ENCODE measurements around the gene MEDAG. TPM values are rescaled to one million over a fixed set of nuclear protein-coding genes. Genes with fewer than 3 reads are reported as not detected.

The MEDAG gene
- polyA plus RNA-seq, 3 donors = not detected

DNA sequence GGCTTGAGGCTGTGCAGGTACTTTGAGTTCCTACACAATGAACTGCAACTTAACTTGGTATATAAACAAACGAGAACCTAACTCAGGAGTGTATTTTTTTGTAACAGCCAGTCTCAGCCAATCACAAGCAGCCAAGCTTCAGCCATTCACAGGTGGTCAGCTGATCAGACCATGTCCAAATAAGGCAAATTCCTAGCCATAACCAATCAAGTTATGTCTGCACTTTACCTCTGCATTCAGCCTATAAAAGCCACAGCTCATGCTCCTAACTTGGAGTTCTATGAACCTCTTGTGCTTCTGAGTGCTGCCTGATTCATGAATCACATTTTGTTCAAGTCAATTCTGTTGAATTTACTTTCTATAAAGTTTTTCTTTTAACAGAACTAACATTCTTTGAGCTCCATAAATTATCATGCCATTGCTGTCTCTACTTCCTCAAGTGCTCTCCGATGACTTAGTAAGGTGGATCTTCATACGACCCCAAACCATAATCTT, 16.8 kb upstream of the MEDAG start:
- Mint-ChIP-seq H3K4me1 (no peaks in the 10 kb centered on the region), H3K27me3 (ENCODE audit: low read depth in 3 of 3) (peaks cover 3 to 15% (median 6%) of the 10 kb centered on the region in 3 donors), H3K27ac (no peak overlapping the region), H3K36me3 (no peaks in the 10 kb centered on the region), H3K4me3 (no peak overlapping the region), H3K9me3 (peaks cover 0 to 21% (median 9%) of the 10 kb centered on the region in 7 donors)
- Histone ChIP-seq H3K79me2 (ENCODE audit: insufficient read depth, low read length) (no peaks in the 10 kb centered on the region), H3K4me1 (ENCODE audit: control insufficient read depth in 1 of 2, insufficient read depth in 2 of 2, low read length in 2 of 2) (no peaks in the 10 kb centered on the region), H2AFZ (ENCODE audit: insufficient read depth, low read depth, low read length, poor library complexity, severe bottlenecking) (no peak overlapping the region), H3K36me3 (replicated peaks in 1 of 2; ENCODE audit: control insufficient read depth in 1 of 2, insufficient read depth in 2 of 2, low read length in 2 of 2) (no peaks in the 10 kb centered on the region), H3K4me2 (replicated peaks; ENCODE audit: extremely low read depth, low read length, poor library complexity, severe bottlenecking) (no peak overlapping the region), H3K4me3 (replicated peaks in 1 of 3; ENCODE audit: low read depth in 2 of 3, low read length in 3 of 3) (no peak overlapping the region), H3K9ac (ENCODE audit: insufficient read depth, low read length, poor library complexity, severe bottlenecking) (no peak overlapping the region), H3K27ac (ENCODE audit: low read depth in 1 of 2, low read length in 2 of 2) (no peak overlapping the region), H3K27me3 (ENCODE audit: control insufficient read depth in 2 of 2, insufficient read depth in 2 of 2, low read length in 2 of 2) (no peaks in the 10 kb centered on the region), H3K9me3 (replicated peaks in 1 of 2; ENCODE audit: control insufficient read depth in 1 of 2, insufficient read depth in 1 of 2, low read length in 2 of 2) (peaks cover 4 to 7% of the 10 kb centered on the region in 2 donors), H4K20me1 (ENCODE audit: insufficient read depth, low read length) (no peaks in the 10 kb centered on the region)
- intact Hi-C loops (cut with micrococcal nuclease) = no loop called here
- TF ChIP-seq, protein P1, sequence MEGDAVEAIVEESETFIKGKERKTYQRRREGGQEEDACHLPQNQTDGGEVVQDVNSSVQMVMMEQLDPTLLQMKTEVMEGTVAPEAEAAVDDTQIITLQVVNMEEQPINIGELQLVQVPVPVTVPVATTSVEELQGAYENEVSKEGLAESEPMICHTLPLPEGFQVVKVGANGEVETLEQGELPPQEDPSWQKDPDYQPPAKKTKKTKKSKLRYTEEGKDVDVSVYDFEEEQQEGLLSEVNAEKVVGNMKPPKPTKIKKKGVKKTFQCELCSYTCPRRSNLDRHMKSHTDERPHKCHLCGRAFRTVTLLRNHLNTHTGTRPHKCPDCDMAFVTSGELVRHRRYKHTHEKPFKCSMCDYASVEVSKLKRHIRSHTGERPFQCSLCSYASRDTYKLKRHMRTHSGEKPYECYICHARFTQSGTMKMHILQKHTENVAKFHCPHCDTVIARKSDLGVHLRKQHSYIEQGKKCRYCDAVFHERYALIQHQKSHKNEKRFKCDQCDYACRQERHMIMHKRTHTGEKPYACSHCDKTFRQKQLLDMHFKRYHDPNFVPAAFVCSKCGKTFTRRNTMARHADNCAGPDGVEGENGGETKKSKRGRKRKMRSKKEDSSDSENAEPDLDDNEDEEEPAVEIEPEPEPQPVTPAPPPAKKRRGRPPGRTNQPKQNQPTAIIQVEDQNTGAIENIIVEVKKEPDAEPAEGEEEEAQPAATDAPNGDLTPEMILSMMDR (IDR thresholded peaks at IDR 0.05) = no peak
- no peak for DNase-seq
- 100% methylated on average over 1 of the region's 3 CpGs for WGBS (ENCODE audit: insufficient coverage)

DNA sequence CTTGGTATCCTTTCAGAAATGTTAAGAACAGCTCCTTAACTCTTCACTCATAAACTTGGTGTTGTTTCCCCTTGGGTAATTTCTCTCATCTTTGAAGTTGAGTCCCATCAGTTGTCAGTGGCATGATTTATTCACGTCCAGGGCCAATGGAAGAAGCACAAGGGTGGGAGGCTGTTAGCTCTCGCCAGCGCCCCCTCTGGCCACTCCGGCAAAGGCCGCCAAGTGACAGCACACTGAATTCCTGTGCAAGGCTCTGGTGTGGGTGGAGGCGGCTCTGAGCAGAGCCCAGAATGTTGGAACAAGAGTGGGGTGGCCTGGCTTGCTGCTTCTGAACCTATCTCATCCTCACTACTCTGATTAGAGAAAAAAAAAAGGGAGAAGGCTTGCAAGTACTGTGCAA, 13.1 kb upstream of the MEDAG start:
- no peaks in the 10 kb centered on the region for H3K36me3 Mint-ChIP-seq
- no peak overlapping the region for H3K27ac Mint-ChIP-seq
- Histone ChIP-seq H3K79me2 (ENCODE audit: insufficient read depth, low read length) (no peaks in the 10 kb centered on the region), H3K9ac (ENCODE audit: insufficient read depth, low read length, poor library complexity, severe bottlenecking) (no peak overlapping the region), H4K20me1 (ENCODE audit: insufficient read depth, low read length) (no peaks in the 10 kb centered on the region), H3K4me3 (replicated peaks in 1 of 3; ENCODE audit: low read depth in 2 of 3, low read length in 3 of 3) (no peak overlapping the region), H2AFZ (ENCODE audit: insufficient read depth, low read depth, low read length, poor library complexity, severe bottlenecking) (no peak overlapping the region), H3K4me1 (ENCODE audit: control insufficient read depth in 1 of 2, insufficient read depth in 2 of 2, low read length in 2 of 2) (no peaks in the 10 kb centered on the region), H3K4me2 (replicated peaks; ENCODE audit: extremely low read depth, low read length, poor library complexity, severe bottlenecking) (no peak overlapping the region), H3K27me3 (ENCODE audit: control insufficient read depth in 2 of 2, insufficient read depth in 2 of 2, low read length in 2 of 2) (no peaks in the 10 kb centered on the region), H3K36me3 (replicated peaks in 1 of 2; ENCODE audit: control insufficient read depth in 1 of 2, insufficient read depth in 2 of 2, low read length in 2 of 2) (no peaks in the 10 kb centered on the region), H3K27ac (ENCODE audit: low read depth in 1 of 2, low read length in 2 of 2) (no peak overlapping the region), H3K9me3 (replicated peaks in 1 of 2; ENCODE audit: control insufficient read depth in 1 of 2, insufficient read depth in 1 of 2, low read length in 2 of 2) (no peaks in the 10 kb centered on the region)
- H3K9me3 Mint-ChIP-seq = peaks cover 0 to 8% (median 3%) of the 10 kb centered on the region in 7 donors
- no peak for DNase-seq
- H3K4me1 Mint-ChIP-seq = no peaks in the 10 kb centered on the region
- 47% methylated on average over 3 of the region's 6 CpGs for WGBS (ENCODE audit: insufficient coverage)
- intact Hi-C loops (cut with micrococcal nuclease) = no loop called here
- H3K4me3 Mint-ChIP-seq = no peak overlapping the region
- H3K27me3 Mint-ChIP-seq (ENCODE audit: low read depth in 3 of 3) = peaks cover 3 to 11% (median 5%) of the 10 kb centered on the region in 3 donors
- TF ChIP-seq, protein P1 (IDR thresholded peaks at IDR 0.05) = peak; percentile 36
